ENCODE data around the gene HAP1. TPM values are rescaled to one million over a fixed set of nuclear protein-coding genes. Genes with fewer than 3 reads are reported as not detected.

Gene HAP1
- total and polyA plus RNA-seq, 2 of the 8 experiments (the other 6 are each of a cell fraction or from before 2014, with no cell fraction given), result 2.3 to 3.6 TPM

- 90% methylated on average over 17 of the region's 17 CpGs; no CpG with 5 or more reads in 1 of the 2 experiments for WGBS, 2 experiments (ENCODE audit: extremely low coverage in 1 of 2, insufficient coverage in 1 of 2, insufficient read length in 1 of 2, insufficient replicate concordance in 2 of 2, low coverage in 1 of 2, low lambda C conversion rate in 2 of 2, missing lambda C conversion rate in 1 of 2)
- Histone ChIP-seq H3K79me2 (ENCODE audit: control insufficient read depth in 1 of 2, insufficient read depth in 2 of 2, low read length in 2 of 2) (peaks cover 0 to 23% of the 10 kb centered on the region in 2 experiments; a peak in 2 of 4 replicates), H2AK5ac (ENCODE audit: low read depth, low read length) (peak overlapping the region; percentile 75; the same call in 1 of the 2 replicates), H3K4me2 (ENCODE audit: insufficient read depth in 1 of 2, low read depth in 2 of 2, low read length in 2 of 2) (0 out of 4 replicates have a peak overlapping the region, but pooled peaks of 1 of the 2 experiments have one; percentile 15), H2BK20ac (ENCODE audit: low read length) (peak overlapping the region; percentile 86; the same call in 1 of the 2 replicates), H3K4ac (replicated peaks; ENCODE audit: insufficient read length, low read depth, low read length) (no peak overlapping the region), H4K5ac (ENCODE audit: insufficient read length, low read depth, low read length) (peak overlapping the region; percentile 10), H3K9ac (replicated peaks in 1 of 4; ENCODE audit: extremely low read depth in 1 of 4, low read depth in 3 of 4, low read length in 3 of 4) (no peak overlapping the region), H3K4me3 (ENCODE audit: extremely low read depth in 1 of 4, insufficient read depth in 2 of 4, low read depth in 3 of 4, low read length in 4 of 4) (no peak overlapping the region), H3K79me1 (ENCODE audit: low read depth, low read length) (peaks cover 14% of the 10 kb centered on the region; the same call in 1 of the 2 replicates), H3K9me3 (ENCODE audit: insufficient read depth in 2 of 2, low read depth in 1 of 2, low read length in 1 of 2) (no peaks in the 10 kb centered on the region), H2AFZ (ENCODE audit: low read length) (no peak overlapping the region), H3K23ac (ENCODE audit: insufficient read length) (no peak overlapping the region), H3K14ac (ENCODE audit: insufficient read length) (no peak overlapping the region), H3K18ac (ENCODE audit: extremely low read depth, low read length) (peak overlapping the region; percentile 71), H3K36me3 (ENCODE audit: control insufficient read depth in 2 of 4, insufficient read depth in 4 of 4, low read length in 3 of 4) (peaks cover 10 to 36% (median 29%) of the 10 kb centered on the region in 4 experiments; a peak in 7 of 8 replicates), H3K27me3 (replicated peaks in 1 of 4; ENCODE audit: control insufficient read depth in 3 of 4, extremely low read depth in 1 of 4, insufficient read depth in 3 of 4, low read length in 3 of 4) (no peaks in the 10 kb centered on the region), H3K27ac (ENCODE audit: low read depth, low read length) (0 out of 2 replicates have a peak overlapping the region, but pooled peaks have one; percentile 11), H2BK12ac (ENCODE audit: low read depth, low read length) (peak overlapping the region; percentile 62; the same call in 1 of the 2 replicates), H3K56ac (replicated peaks; ENCODE audit: insufficient read length, low read depth, low read length) (no peak overlapping the region), H2BK15ac (ENCODE audit: low read length) (peak overlapping the region; percentile 72; the same call in 1 of the 2 replicates), H4K8ac (ENCODE audit: extremely low read depth, insufficient read depth, low read length) (peak overlapping the region; percentile 71), H2BK5ac (ENCODE audit: low read depth, low read length) (peak overlapping the region; percentile 87; the same call in 1 of the 2 replicates), H4K91ac (replicated peaks; ENCODE audit: insufficient read length, low read length) (no peak overlapping the region), H3K4me1 (replicated peaks in 1 of 4; ENCODE audit: control insufficient read depth in 3 of 4, insufficient read depth in 4 of 4, low read length in 3 of 4) (peaks cover 0 to 39% (median 29%) of the 10 kb centered on the region in 4 experiments; a peak in 6 of 7 replicates), H2BK120ac (replicated peaks; ENCODE audit: low read depth, low read length) (no peak overlapping the region), H4K20me1 (replicated peaks in 1 of 2; ENCODE audit: control insufficient read depth in 1 of 2, insufficient read depth in 2 of 2, low read length in 2 of 2) (peaks cover 6 to 22% of the 10 kb centered on the region in 2 experiments), H3K23me2 (ENCODE audit: low read depth, low read length) (no peaks in the 10 kb centered on the region; the same call in 1 of the 2 replicates)
- no peak for DNase-seq (ENCODE audit: low read depth in 1 of 2, low spot score in 2 of 2)
- FAIRE-seq, result no peak
- CTCF ChIA-PET (ENCODE audit: partially characterized antibody), result interaction anchor here (1.0 to 5.3 kb wide), 5 partner anchors 8 to 37 kb away, joined by 3 to 33 read pairs (median 9); partner anchors contain the start of gene JUP
- POLR2A ChIA-PET (ENCODE audit: partially characterized antibody), result interaction anchor here (0.8 to 7.5 kb wide), 5 partner anchors 14 to 76 kb away, joined by 3 to 83 read pairs (median 5); partner anchors contain the start of gene JUP
- no peak for TF ChIP-seq KDM5A (IDR thresholded peaks at IDR 0.05; ENCODE audit: low read length)
- TF ChIP-seq CTCF (IDR thresholded peaks at IDR 0.05; ENCODE audit: control extremely low read depth in 1 of 3, insufficient read depth in 1 of 3, low read depth in 1 of 3, low read length in 3 of 3), result no peak
- no peak for TF ChIP-seq NRF1 (IDR thresholded peaks at IDR 0.05; ENCODE audit: low read depth, low read length)
- no peak for TF ChIP-seq GTF2F1 (IDR thresholded peaks at IDR 0.05; ENCODE audit: borderline replicate concordance, low read depth, low read length)
- TF ChIP-seq NANOG (IDR thresholded peaks at IDR 0.05; ENCODE audit: insufficient read depth, low read depth, low read length, poor library complexity, severe bottlenecking), result no peak
- no peak for TF ChIP-seq SRF (IDR thresholded peaks at IDR 0.05; ENCODE audit: low read depth, low read length)
- no peak for TF ChIP-seq EP300 (IDR thresholded peaks at IDR 0.05; ENCODE audit: borderline replicate concordance in 1 of 2, low read depth in 2 of 2, low read length in 2 of 2)
Measured at GRCh38 chr17:41771389-41772206, 37.2 kb upstream of the HAP1 start.

Data from H1 (cell line).